Measurements from ENCODE around the gene PLIN3.

DNA sequence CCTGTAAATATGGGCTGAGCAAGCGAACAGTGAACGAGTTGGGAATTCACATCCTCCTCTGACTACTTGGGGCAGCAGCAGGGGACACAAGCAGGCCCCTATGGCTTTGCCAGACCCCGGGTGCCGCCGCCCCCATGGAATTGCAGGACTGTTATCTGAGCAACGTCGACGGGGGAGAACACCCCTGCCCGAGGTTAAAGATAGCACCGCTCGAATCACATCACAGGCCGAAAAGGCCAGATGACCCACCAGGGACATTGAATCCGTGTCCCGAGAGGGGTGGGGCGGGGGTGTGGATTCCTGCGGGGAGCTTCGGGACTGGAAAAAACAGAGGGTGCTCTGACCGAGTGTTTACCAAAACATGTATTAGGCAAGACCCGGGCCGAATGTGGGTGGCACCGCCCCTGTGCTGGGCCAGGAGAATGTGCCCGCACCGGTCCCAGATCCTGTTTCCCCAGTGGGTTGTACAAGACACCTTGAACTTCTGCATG, 66.8 kb downstream of the PLIN3 start:
- TF ChIP-seq CTCF (IDR thresholded peaks at IDR 0.05) (no peak), POLR2A (IDR thresholded peaks at IDR 0.05) (no peak), EP300 (IDR thresholded peaks at IDR 0.05) (no peak)

All from tibial nerve (tissue), 4 donors.